Ramos (cell line): Measurements from ENCODE around the gene HOXA7.

Experiments used
- in situ Hi-C: fragments of 300-500 bp; cut with MboI; formaldehyde crosslinking; loops from one replicate; pipeline ENCODE4 v1.14.3; 2022; ENCODE audit warnings: low sequenced_read_pairs; ENCODE audit not compliant: unreplicated experiment

HOXA7 gene

DNA sequence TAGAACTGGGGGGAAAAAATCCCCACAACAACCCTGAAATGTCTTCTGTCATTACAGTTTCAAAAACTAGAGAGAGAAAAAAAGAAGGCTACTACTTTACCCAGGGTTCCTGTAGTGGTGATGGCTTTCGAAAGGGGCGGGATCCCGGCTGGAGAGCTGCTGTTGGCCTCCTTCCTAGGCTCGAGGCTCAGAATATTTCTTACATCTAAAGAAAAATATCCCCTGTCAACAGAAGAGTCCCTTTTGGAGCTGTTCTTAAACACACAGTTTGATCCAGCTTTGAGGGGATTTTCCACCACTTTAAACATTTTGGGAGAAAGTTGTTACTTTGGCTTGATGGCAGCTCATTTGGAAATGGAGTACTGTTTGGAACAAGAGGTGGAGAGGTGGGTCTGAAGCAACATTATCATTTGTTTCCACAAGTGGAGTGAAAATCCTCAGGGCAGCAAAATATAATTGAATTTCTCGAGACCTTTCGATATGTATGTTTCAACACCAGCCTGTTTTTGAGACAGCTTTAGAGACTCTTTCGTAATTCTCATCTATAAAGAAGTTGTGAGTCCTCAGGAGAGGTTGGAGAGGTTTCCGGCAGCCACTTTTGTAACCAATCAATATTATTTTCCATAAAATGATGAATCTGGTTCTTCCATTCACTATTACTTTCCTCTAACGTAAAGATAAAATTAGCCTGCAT lies 38.4 kb upstream of the HOXA7 start:
- in situ Hi-C loops: loop anchor here (10.0 kb wide), 1 partner anchor 900 kb away; no protein-coding TSS in a partner anchor

DNA sequence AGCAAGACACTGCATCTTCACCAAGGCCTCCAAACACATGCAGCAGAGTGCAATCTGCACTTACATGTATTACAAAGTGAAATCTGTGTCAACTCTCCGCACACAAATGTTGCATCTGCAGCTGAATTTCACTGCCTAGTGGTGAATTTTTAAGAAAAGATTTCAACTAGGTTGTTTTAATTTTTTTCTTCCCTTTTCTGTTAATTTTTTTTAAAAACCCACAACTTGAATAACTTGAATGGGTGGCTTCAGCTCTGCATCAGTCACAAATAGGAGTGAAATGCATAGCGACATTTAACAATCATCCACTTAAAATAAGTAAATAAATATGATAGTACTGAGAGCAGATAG lies 37.5 kb upstream of the HOXA7 start:
- in situ Hi-C loops: loop anchor here (10.0 kb wide), 1 partner anchor 901 kb away; no protein-coding TSS in a partner anchor

DNA sequence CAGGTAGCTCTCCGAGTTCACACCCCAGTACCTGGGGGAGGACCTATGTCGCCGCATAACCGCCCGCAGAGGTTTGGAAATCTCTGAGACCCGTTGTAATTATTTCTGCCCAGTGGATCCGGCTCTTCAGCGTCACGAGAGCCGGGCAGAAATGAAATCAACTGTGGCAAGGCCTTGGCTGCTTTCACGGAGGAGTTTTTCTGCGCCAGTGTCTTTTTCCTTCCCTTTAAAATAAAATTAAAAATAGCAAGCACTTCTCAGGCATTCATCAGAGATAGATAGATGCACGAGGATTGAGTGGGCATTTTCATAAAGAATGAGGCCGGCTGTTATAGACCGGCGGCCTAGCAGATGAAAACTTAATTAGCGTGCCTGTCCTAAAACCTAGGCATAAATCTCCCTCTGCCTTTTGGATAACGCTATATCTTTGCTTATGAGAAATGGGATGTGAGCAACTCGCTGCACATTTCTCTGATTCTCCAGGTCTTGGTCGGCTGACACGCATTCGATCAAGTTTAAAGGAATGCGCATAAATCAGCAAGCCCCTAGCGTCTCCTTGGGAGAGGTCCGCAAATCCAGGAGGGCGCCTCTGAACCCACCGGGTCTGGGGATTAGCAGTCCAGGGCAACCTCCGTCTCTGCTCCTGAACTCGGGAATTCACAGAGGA lies 37.0 kb upstream of the HOXA7 start:
- in situ Hi-C loops: loop anchor here (10.0 kb wide), 1 partner anchor 901 kb away; no protein-coding TSS in a partner anchor

DNA sequence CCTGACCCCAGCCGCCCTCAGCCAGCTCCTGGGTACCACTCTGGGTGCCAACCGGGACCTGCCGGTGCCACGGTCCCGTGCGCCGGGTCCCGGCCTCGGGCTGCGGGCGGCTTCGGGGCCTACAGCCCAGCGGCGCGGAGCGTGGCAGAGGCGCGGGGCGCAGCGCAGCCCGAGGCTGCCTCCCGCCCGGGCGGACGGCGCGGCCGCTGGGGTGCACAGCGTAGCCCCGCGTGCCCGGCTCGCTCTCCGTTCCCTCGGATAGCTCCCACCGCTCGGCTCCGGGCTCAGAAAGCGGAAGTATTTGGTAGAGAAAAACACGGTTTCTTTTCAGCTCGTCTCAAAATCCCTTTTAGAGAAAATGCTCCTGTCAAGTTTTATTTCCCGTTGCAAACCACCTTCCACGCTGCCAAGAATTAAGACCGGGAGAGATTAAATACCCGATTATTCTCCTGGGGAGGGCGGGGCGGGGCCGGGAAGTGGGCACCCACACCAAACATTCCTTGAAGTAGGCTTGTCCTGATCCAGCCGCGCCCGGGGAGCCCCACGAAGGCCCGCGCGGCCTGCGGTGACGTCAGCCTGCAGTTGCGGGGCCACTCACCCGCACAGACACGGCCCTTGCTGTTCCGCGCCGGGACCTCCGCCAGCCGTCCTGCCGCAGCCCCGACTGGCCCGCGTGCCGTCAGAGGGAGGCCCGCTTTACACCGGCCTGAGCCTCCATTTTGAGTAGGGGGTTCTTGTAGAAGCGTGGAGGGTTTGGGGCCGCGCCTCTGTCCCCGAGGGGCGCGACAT lies 36.3 kb upstream of the HOXA7 start:
- in situ Hi-C loops: loop anchor here (10.0 kb wide), 1 partner anchor 902 kb away; no protein-coding TSS in a partner anchor

DNA sequence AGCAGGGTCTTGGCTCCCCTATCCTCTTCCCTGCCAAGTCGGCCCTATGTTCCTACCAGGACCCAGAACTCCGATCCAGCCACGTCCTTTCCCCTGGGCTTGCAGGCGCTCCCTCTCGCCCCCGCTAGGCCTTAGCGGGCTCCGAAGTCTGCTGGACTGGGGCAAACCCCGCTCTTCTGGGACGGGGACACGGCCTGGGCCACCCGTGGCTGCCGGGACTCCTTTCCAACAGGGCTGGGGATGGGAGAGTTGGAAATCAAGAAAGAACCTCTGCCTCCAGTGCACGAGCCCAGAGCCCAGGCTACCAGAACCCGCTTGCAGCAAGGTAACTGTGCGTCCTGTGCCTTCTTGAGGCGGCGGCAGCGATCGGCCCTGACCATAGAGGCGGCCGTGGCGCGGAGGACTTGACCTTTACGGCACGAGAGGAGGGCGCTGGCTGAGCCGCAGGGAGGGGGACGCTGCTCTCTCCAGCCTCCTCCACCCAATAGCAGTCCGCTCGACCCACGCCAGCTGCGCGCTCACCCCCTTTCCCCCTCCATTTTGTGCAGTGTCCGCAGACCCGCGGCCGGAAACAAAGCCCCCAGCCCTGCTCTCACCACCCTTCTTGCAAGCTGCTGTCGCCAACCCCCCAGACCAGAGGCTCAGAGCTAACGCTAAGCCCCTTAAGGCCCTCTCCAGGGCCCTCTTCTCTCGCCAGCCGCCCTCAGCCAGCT lies 35.5 kb upstream of the HOXA7 start:
- in situ Hi-C loops: loop anchor here (10.0 kb wide), 1 partner anchor 903 kb away; no protein-coding TSS in a partner anchor

DNA sequence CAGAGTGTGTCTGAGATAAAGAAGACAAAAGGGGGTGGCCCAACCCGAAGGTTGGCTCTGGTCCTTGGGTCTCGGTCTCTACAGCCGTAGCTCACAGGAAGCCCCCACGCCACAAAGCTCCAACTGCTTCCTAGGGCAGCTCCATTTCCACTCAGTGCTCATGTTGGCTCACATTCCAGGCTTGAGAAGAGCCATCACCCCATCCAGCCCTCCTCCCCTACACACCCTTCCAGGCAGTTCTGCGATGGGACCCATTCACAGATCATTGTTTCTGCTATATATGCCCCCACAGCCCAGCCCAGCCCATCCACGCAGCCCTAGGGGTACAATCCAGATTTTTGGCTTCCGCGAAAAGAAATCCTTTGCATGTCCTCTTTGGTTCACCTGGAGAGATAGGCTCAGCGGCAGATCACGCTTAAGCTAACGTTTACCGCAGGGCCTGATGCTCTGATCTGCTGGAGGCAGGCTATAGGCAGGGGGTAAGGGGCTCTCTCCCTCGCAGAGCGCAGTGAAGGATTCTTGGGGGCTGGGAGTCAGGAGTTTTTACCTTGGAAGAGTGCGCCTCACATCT lies 34.8 kb upstream of the HOXA7 start:
- in situ Hi-C loops: loop anchor here (10.0 kb wide), 1 partner anchor 904 kb away; no protein-coding TSS in a partner anchor

DNA sequence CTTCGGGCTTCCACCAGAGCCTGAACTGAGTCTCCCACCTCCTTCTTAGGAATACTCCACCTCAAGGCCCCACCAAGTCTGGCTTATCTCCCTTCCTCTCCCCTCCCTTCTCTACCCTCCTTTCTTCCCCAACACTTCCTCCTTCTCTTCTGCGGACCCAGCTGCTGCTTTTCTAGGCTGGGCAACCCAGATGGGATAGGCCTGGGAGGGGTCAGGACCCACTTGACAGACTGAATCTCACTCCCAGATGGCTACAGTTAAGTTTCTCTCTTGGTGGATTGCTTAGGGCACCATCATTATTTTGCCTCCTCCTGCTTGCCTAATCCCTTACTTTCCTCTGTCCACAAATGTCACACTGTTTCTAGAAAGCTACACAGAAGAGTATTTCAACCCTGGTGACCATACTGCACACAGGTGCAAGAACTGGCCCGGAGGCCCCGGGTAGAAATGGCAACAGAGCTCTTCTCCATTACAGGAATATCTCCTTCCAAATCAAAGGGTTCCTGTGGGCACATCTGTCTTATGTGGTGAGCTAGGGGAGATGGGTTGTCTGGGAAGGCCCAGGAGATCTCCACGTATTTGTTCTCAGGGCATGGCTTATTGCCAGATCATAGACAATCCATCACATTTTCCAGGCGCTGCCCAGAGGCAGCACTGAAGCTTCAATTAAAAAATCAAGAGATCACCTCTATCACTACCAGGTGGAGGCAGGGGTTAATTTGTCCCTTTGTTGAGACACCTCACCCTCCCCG lies 33.7 kb upstream of the HOXA7 start:
- in situ Hi-C loops: loop anchor here (10.0 kb wide), 1 partner anchor 905 kb away; no protein-coding TSS in a partner anchor

DNA sequence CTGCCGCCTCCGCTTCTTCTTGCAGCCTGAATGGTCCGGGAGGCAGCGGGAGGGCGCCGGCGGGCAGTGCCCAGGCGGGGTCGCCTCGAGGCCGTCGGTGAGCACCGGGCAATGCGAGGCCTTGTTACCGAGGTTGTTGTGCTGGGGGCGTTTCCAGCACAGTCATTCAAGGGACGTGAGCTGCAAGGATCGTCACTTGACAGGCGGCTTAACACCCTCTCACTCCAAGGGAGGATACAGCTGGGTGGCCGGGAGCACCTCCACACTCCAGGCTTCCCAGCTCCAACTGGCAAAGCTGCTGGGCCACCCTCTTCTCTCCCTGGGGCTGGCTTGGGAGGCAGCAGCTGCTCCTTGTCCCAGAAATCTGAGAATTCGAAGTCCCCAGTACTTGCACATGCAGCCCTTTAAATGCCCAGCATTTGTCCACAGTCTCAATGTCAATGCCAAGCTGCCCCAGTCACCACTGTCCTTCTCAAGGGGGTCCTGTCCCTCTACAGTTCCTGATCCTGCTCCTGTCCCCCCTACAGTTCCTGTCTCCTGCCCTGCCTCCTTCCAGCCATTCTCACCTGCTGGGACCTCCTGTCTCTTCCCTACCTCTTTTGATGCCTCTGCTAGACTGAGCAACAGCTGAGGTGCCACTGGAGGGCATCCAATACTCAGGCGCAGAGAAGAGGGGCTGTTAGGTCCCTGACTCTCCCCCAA lies 33.0 kb upstream of the HOXA7 start:
- in situ Hi-C loops: no loop called here

DNA sequence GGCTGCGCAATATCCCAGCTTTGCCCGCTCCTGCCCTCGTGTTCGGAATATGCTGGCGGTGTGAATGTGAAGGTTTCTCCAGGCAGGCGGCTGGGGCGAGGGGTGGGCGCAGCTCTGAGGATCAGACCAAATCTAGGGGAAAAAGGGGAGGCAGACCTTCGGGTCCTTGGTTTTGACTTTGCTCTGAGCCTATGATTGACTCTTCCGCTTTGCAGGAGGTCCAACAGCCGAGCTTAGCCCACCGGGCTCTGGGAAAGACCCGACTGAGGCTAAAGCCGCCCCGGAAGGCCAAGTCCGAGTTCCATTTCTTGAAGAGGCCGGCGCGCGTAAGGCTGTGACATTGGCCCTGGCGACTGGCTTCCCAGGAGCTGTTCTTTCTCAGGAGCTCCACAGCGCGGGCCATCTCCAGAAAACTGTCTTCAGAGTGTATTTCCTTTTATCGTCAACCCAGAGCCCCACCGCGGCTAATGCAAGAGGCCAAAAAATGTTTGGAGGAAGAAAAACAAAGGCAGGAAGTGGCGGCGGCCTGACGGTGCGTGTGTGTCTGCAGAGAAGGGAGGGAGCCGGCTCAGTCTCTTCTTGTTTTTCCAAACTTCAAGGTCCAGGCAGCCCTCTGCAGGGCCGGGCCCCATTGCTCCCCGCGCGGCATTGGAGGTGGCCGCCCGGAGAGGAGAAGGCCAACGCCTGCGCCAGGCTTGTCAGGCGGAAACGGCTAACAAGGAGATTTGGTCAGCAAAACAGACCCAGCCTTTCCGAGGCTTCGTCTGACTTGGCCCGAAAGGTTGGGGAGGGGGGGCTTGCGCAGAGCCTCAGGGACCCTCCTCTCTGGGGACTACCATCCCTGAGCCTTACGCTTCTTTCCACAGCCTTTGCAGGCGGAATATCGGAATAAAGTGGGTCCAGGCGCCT lies 32.2 kb upstream of the HOXA7 start:
- in situ Hi-C loops: no loop called here

DNA sequence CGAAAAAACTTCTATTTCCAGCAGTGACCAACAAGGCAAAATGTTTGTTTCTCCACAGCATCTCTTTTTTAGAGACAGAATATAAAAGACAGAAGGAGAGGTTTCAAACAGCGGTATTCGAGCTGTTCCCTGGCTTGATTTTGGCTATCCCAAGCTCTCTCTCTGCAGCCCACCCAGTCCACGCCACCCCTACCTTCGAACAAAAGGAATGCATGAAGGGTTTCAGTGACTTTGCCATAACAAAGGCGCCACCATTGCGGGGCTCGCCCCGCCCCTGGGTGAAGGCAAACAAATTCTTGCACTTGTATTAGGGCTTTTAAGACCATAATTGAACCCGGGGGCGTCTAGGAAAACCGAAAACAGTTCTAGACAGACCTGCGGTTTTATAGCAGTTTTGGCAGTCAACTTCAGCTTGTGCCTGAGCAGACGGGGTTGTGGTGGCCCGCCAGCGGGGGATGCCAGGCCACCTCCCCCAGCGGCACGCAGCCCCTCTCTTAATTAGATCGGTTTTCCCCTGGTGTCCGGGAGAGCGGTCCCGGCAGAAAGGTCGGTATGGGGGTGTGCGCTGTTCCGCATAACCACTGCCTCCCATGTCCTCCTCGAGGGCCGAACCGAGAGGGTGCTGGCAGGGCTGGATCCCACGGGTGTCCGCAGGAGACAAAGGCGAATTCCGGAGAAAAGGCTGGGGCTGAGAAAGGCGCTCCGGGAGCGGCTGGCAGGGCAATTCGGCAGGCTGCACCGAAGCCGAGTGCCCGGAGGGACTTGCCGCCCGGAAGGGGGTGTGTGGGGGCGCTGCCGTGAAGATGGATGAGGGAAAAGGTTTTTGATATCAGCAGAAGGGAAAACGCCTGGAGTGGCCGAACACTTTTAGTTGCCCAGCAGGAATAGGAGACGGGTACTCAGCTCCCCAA lies 31.3 kb upstream of the HOXA7 start:
- in situ Hi-C loops: no loop called here

DNA sequence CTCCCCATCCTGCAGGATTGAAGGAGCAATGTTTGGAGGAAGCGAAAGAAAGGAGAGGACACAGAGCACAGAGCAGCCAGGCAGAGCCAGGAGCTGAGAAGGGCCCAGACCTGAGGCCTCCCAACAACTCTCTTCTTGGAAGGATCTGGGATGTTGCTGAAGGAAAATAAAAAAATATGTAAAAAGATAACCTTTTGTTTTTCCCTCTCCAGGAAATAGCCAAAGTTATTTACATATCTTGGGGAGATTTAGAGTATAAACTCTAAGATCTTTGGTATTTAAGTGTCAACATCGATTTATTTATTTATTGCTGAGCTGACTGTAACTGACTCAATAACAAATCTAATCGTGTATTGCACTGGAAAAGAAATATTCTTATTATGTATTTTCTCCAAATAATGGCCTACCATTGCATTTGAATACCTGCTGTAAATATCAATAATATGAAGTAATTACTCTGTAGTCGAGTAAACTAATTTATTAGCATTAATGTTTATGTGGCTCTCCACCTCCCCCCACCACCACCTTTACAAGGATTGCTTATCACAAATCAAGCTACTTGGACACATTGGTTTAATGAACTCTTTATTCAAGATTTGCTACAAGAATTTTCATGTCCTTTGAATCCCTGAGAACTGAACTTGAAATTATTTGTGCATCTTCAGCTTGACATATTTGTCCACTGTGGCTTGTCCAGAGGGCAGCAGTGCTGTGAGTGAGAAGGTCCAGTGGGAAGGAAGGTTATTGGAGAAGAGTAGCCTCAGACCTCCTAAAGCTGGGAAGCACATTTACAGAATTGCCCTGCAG lies 30.4 kb upstream of the HOXA7 start:
- in situ Hi-C loops: no loop called here

DNA sequence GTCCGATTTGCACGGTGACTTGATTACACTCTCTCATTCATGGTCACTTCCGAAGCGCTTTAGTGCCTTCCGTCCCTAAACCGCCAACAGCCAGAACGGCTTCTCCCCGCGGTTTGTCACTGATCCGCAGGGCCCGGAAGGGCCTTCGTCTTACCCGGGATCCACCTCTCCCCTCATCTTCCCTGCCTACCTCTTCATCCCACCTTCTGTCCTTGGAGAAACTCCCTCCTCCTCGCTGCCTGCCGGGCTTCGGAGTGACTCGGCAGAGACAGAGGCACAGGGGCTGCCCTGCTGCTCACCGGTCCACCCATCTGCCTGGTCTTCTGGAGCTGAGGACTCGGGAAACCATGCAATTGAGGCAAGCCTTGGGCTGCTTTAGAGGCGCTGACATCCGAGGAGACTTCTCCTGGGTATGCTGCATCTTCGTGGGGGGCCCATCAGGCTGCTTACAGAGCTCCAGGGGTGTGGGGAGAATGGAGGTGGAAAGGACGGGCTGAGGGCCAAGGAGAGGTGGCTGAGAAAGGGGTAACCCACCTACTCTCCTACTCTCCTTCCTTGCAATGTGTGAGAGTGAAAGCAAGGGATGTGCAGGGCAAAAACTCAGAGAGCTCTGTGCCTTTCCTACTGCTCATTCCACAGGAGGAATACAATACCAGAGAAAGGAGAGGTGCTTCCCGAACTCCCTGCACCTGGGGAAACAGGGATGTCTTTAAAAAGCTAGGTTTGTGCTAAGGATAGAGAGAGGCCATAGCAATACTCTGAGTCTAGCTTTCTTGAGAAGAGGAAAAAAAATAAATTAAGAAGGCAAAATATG lies 29.6 kb upstream of the HOXA7 start:
- in situ Hi-C loops: no loop called here

DNA sequence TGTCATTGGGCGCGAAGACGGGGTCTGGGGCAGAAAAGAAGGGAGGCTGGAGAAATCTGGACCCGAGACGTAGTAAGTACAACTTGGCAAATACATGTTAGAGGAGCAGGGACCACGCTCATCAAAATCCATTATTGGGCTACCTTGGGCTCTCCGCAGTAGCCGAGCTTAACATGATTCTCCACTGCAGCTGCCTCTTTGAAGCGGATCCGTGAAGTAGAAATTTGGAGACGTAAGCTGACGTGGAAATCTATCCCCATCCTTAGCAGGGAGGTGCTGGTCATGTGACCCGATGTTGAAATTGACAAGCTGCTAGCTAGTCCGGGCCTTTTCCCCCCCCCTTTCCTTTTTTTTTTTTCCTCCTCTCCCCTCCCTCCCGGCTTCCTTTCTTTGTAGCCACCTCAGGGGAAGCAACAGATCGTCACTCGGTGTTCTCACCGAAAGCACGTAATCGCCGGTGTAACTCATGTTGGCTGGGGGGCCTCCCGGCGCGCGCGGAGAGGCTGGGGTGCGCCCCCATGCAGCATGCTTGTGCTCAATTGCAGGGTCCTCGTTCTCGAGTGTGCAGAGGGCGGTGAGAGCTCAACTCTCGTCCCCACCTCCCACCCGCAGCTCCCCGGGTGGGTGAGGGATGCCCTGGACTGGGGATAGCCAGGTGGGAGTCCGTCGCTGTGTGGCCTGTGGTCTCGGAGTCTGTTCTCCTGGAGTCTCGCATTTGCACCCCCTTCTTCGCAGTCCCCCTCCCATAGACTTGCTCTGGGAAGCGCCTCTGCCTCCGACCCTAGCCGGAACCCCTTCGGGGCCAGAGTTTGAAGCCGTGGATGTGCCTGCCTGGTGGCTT lies 28.8 kb upstream of the HOXA7 start, which contains the start of gene HOXA11:
TSS of gene HOXA11 (minus strand) at position 220 of the 841 bp plus-strand sequence. CDS start at position 132, 88 bp downstream.
- in situ Hi-C loops: no loop called here
